GM19468 (cell line): ENCODE data around the gene KCNK17.

ENCODE experiments used
- ATAC-seq: cut with Tn5 transposase; IDR thresholded peaks from one replicate; pipeline ENCODE4 v1.9.1; 2021; ENCODE audit warnings: mild to moderate bottlenecking, moderate library complexity, moderate number of reproducible peaks; ENCODE audit not compliant: unreplicated experiment; ENCODE audit errors: extremely low read depth

Gene KCNK17

GRCh38 chr6:39314273-39314795 lies at the start of gene KCNK17:
Gene KCNK17, minus strand, starts transcription at chr6:39314419. Its CDS starts 99 bp downstream, at chr6:39314320.
- no peak for ATAC-seq

- ATAC-seq, result no peak
Observed at GRCh38 chr6:39363280-39363679, 49.1 kb upstream of the KCNK17 start.

- no peak for ATAC-seq
Observed at GRCh38 chr6:39362487-39362865, 48.3 kb upstream of the KCNK17 start.

- ATAC-seq, result peak; percentile 63
Observed at GRCh38 chr6:39361657-39362486, 47.7 kb upstream of the KCNK17 start.

- ATAC-seq, result no peak
Observed at GRCh38 chr6:39360378-39360777, 46.2 kb upstream of the KCNK17 start.

- ATAC-seq, result no peak
Observed at GRCh38 chr6:39357998-39358686, 43.9 kb upstream of the KCNK17 start.

- no peak for ATAC-seq
Observed at GRCh38 chr6:39353698-39354315, 39.6 kb upstream of the KCNK17 start.

GRCh38 chr6:39350723-39351505 lies 36.7 kb upstream of the KCNK17 start:
- ATAC-seq, result no peak

- ATAC-seq, result no peak
Observed at GRCh38 chr6:39348740-39349139, 34.5 kb upstream of the KCNK17 start.

GRCh38 chr6:39347906-39348585 lies 33.8 kb upstream of the KCNK17 start:
- ATAC-seq, result no peak

GRCh38 chr6:39347206-39347605 lies 33.0 kb upstream of the KCNK17 start:
- ATAC-seq, result no peak

- no peak for ATAC-seq
Observed at GRCh38 chr6:39344821-39345280, 30.6 kb upstream of the KCNK17 start.

- no peak for ATAC-seq
Observed at GRCh38 chr6:39343396-39343870, 29.2 kb upstream of the KCNK17 start.

GRCh38 chr6:39342692-39343395 lies 28.6 kb upstream of the KCNK17 start:
- ATAC-seq, result no peak

GRCh38 chr6:39341937-39342336 lies 27.7 kb upstream of the KCNK17 start:
- no peak for ATAC-seq

- no peak for ATAC-seq
Observed at GRCh38 chr6:39341352-39341751, 27.1 kb upstream of the KCNK17 start.

- no peak for ATAC-seq
Observed at GRCh38 chr6:39339868-39340550, 25.8 kb upstream of the KCNK17 start.
